Mesenchymal stem cell (in vitro differentiated cells and primary cell): ENCODE results near the gene FNBP1.

Experiments used
- DNase-seq: peaks from one replicate; pipeline ENCODE4 v3.0.0-alpha.2; 2013
- H2AFZ ChIP-seq: one replicate; pipeline ENCODE4 v1.6.1; 2013; ENCODE audit warnings: low read depth, mild to moderate bottlenecking, control low read depth, inconsistent platforms, low read length, moderate library complexity
- H2AK5ac ChIP-seq: 2 replicates; pipeline ENCODE4 v1.6.1; 2013; ENCODE audit warnings: low read length, moderate library complexity, mild to moderate bottlenecking, inconsistent platforms; ENCODE audit not compliant: severe bottlenecking
- H2BK120ac ChIP-seq: one replicate; pipeline ENCODE4 v1.6.1; 2013; ENCODE audit warnings: low read depth, mild to moderate bottlenecking, inconsistent platforms, low read length, moderate library complexity
- H2BK12ac ChIP-seq, 2 experiments: one replicate each; pipeline ENCODE4 v1.6.1; 2013; ENCODE audit warnings: inconsistent platforms in 2 of 2, low read length in 2 of 2, mild to moderate bottlenecking in 2 of 2, moderate library complexity in 2 of 2, control low read depth in 1 of 2
- H2BK15ac ChIP-seq: one replicate; pipeline ENCODE4 v1.6.1; 2013; ENCODE audit warnings: mild to moderate bottlenecking, low read depth, inconsistent platforms; ENCODE audit not compliant: poor library complexity, severe bottlenecking
- H2BK5ac ChIP-seq: 2 replicates; pipeline ENCODE4 v1.6.1; 2013; ENCODE audit warnings: low read depth, mild to moderate bottlenecking, low read length, control low read depth, inconsistent platforms; ENCODE audit not compliant: poor library complexity, severe bottlenecking
- H3K14ac ChIP-seq, 2 experiments: one replicate each; pipeline ENCODE4 v1.6.1; 2013; ENCODE audit warnings: inconsistent platforms in 2 of 2, low read length in 2 of 2, control low read depth in 1 of 2, mild to moderate bottlenecking in 1 of 2, moderate library complexity in 1 of 2
- H3K18ac ChIP-seq, 2 experiments: one replicate each; pipeline ENCODE4 v1.6.1; 2013; ENCODE audit warnings: inconsistent platforms in 2 of 2, low read length in 2 of 2, control low read depth in 1 of 2, low read depth in 1 of 2, mild to moderate bottlenecking in 1 of 2
- H3K23ac ChIP-seq, 2 experiments: one replicate each; pipeline ENCODE4 v1.6.1; 2013; ENCODE audit warnings: inconsistent platforms in 2 of 2, low read length in 2 of 2, mild to moderate bottlenecking in 2 of 2, moderate library complexity in 2 of 2, control low read depth in 1 of 2
- H3K27ac ChIP-seq: 2 replicates; pipeline ENCODE4 v1.5.1; 2013; ENCODE audit warnings: mild to moderate bottlenecking, moderate library complexity, low read length, control low read depth, inconsistent platforms; ENCODE audit not compliant: poor library complexity, severe bottlenecking
- H3K27me3 ChIP-seq, 2 experiments: 2 replicates each; pipeline versions ENCODE4 v1.6.1 to v1.7.0; 2013; ENCODE audit warnings: low read length in 2 of 2, mild to moderate bottlenecking in 2 of 2, moderate library complexity in 2 of 2, control low read depth in 1 of 2, inconsistent platforms in 1 of 2; ENCODE audit not compliant: control insufficient read depth in 1 of 2, insufficient read depth in 1 of 2
- H3K36me3 ChIP-seq, 2 experiments: 2 replicates each; pipeline versions ENCODE4 v1.6.1 to v1.7.0; 2013; ENCODE audit warnings: low read length in 2 of 2, control low read depth in 1 of 2, inconsistent platforms in 1 of 2, low read depth in 1 of 2, mild to moderate bottlenecking in 1 of 2; ENCODE audit not compliant: insufficient read depth in 2 of 2, control insufficient read depth in 1 of 2
- H3K4ac ChIP-seq, 2 experiments: one replicate each; pipeline ENCODE4 v1.6.1; 2013; ENCODE audit warnings: inconsistent platforms in 2 of 2, low read length in 2 of 2, mild to moderate bottlenecking in 2 of 2, moderate library complexity in 2 of 2, control low read depth in 1 of 2, low read depth in 1 of 2
- H3K4me1 ChIP-seq: 2 replicates; pipeline ENCODE4 v1.6.1; 2013; ENCODE audit warnings: low read depth, low read length, control low read depth; ENCODE audit not compliant: control insufficient read depth, insufficient read depth
- H3K4me2 ChIP-seq: 2 replicates; pipeline ENCODE4 v1.6.1; 2013; ENCODE audit warnings: low read length, mild to moderate bottlenecking, inconsistent platforms; ENCODE audit not compliant: poor library complexity, severe bottlenecking
- H3K4me3 ChIP-seq, 2 experiments: 2 replicates each; pipeline versions ENCODE4 v1.5.1 to v1.7.0; 2013; ENCODE audit warnings: low read length in 2 of 2, mild to moderate bottlenecking in 2 of 2, control low read depth in 1 of 2, low read depth in 1 of 2; ENCODE audit not compliant: insufficient read depth in 1 of 2
- H3K79me1 ChIP-seq: replicated peaks from 2 replicates; pipeline ENCODE4 v1.6.1; 2013; ENCODE audit warnings: mild to moderate bottlenecking, control low read depth, low read length, inconsistent platforms; ENCODE audit not compliant: poor library complexity, severe bottlenecking
- H3K9ac ChIP-seq: 2 replicates; pipeline ENCODE4 v1.7.0; 2013; ENCODE audit warnings: mild to moderate bottlenecking, low read length, moderate library complexity
- H3K9me3 ChIP-seq: 2 replicates; pipeline ENCODE4 v1.7.0; 2013; ENCODE audit warnings: mild to moderate bottlenecking, low read length; ENCODE audit not compliant: control insufficient read depth
- H4K8ac ChIP-seq: one replicate; pipeline ENCODE4 v1.6.1; 2013; ENCODE audit warnings: inconsistent platforms, mild to moderate bottlenecking, low read length, moderate library complexity
- H4K91ac ChIP-seq: one replicate; pipeline ENCODE4 v1.6.1; 2013; ENCODE audit warnings: mild to moderate bottlenecking, low read length, inconsistent platforms
- WGBS: methylation state at CpG from one replicate; pipeline ENCODE4 v1.1.7; 2013; ENCODE audit warnings: mixed read lengths; 5-methylcytosine and 5-hydroxymethylcytosine counted together

The FNBP1 gene

GRCh38 chr9:129989740-129990139, 53.2 kb downstream of the FNBP1 start:
- no peak overlapping the region for H2BK12ac ChIP-seq
- no peak overlapping the region for H2BK5ac ChIP-seq
- H3K4me1 ChIP-seq = peaks cover 7% of the 10 kb centered on the region
- peak; percentile 71 for DNase-seq
- H2AFZ ChIP-seq = no peak overlapping the region
- H2BK120ac ChIP-seq = no peak overlapping the region
- H2AK5ac ChIP-seq = no peak overlapping the region
- H4K8ac ChIP-seq = no peak overlapping the region
- WGBS = 42% methylated on average over 7 of the region's 7 CpGs
- no peak overlapping the region for H4K91ac ChIP-seq
- H3K79me1 ChIP-seq = peaks cover 4% of the 10 kb centered on the region
- no peak overlapping the region for H3K4me2 ChIP-seq
- no peak overlapping the region for H3K4ac ChIP-seq
- peaks cover 0 to 5% of the 10 kb centered on the region in 2 experiments for H3K36me3 ChIP-seq
- H3K27ac ChIP-seq = no peak overlapping the region
- no peak overlapping the region for H3K4me3 ChIP-seq
- H3K9me3 ChIP-seq = no peaks in the 10 kb centered on the region
- H3K27me3 ChIP-seq = no peaks in the 10 kb centered on the region
- H2BK15ac ChIP-seq = no peak overlapping the region
- H3K18ac ChIP-seq = no peak overlapping the region
- H3K9ac ChIP-seq = no peak overlapping the region
- H3K14ac ChIP-seq = no peak overlapping the region
- H3K23ac ChIP-seq = no peak overlapping the region

- H3K36me3 ChIP-seq = peaks cover 0 to 5% of the 10 kb centered on the region in 2 experiments
- H3K23ac ChIP-seq = no peak overlapping the region
- H3K27me3 ChIP-seq = no peaks in the 10 kb centered on the region
- no peak overlapping the region for H2AFZ ChIP-seq
- H2BK15ac ChIP-seq = peak overlapping the region; percentile 63
- no peak overlapping the region for H3K14ac ChIP-seq
- H4K91ac ChIP-seq = no peak overlapping the region
- no peaks in the 10 kb centered on the region for H3K9me3 ChIP-seq
- H3K4me3 ChIP-seq = no peak overlapping the region
- H4K8ac ChIP-seq = no peak overlapping the region
- H2BK120ac ChIP-seq = no peak overlapping the region
- 96% methylated on average over 3 of the region's 3 CpGs for WGBS
- no peak overlapping the region for H2AK5ac ChIP-seq
- DNase-seq = no peak
- peaks cover 4% of the 10 kb centered on the region for H3K79me1 ChIP-seq
- H3K18ac ChIP-seq = peak overlapping the region in 1 of 2 experiments; percentile 34
- H3K27ac ChIP-seq = no peak overlapping the region
- H2BK12ac ChIP-seq = peak overlapping the region in 1 of 2 experiments; percentile 92
- H2BK5ac ChIP-seq = no peak overlapping the region
- H3K4me2 ChIP-seq = no peak overlapping the region
- peak overlapping the region in 1 of 2 experiments; percentile 18 for H3K4ac ChIP-seq
- H3K4me1 ChIP-seq = peaks cover 7% of the 10 kb centered on the region
- no peak overlapping the region for H3K9ac ChIP-seq
Observed at GRCh38 chr9:129989362-129989708, 53.7 kb downstream of the FNBP1 start.

GRCh38 chr9:129988607-129989361, 54.2 kb downstream of the FNBP1 start:
- no peak overlapping the region for H3K4me2 ChIP-seq
- 80% methylated on average over 9 of the region's 9 CpGs for WGBS
- H3K9ac ChIP-seq = no peak overlapping the region
- no peak overlapping the region for H3K14ac ChIP-seq
- peak overlapping the region in 1 of 2 experiments; percentile 18 for H3K4ac ChIP-seq
- no peak overlapping the region for H2BK5ac ChIP-seq
- peaks cover 0 to under 1% of the 10 kb centered on the region in 2 experiments for H3K36me3 ChIP-seq
- H3K27me3 ChIP-seq = no peaks in the 10 kb centered on the region
- no peak overlapping the region for H2AK5ac ChIP-seq
- H2AFZ ChIP-seq = no peak overlapping the region
- H3K9me3 ChIP-seq = no peaks in the 10 kb centered on the region
- H2BK15ac ChIP-seq = peak overlapping the region; percentile 63
- H3K4me1 ChIP-seq = peaks cover 7% of the 10 kb centered on the region
- H3K23ac ChIP-seq = no peak overlapping the region
- H2BK12ac ChIP-seq = peak overlapping the region in 1 of 2 experiments; percentile 92
- DNase-seq = peak; percentile 61
- H4K8ac ChIP-seq = no peak overlapping the region
- peaks cover 4% of the 10 kb centered on the region for H3K79me1 ChIP-seq
- H4K91ac ChIP-seq = no peak overlapping the region
- H3K27ac ChIP-seq = no peak overlapping the region
- peak overlapping the region in 1 of 2 experiments; percentile 34 for H3K18ac ChIP-seq
- no peak overlapping the region for H3K4me3 ChIP-seq
- H2BK120ac ChIP-seq = no peak overlapping the region

GRCh38 chr9:129987941-129988340, 55.0 kb downstream of the FNBP1 start:
- Histone ChIP-seq H3K4me3 (no peak overlapping the region), H3K27me3 (no peaks in the 10 kb centered on the region), H3K27ac (no peak overlapping the region), H2AK5ac (no peak overlapping the region), H4K8ac (no peak overlapping the region), H3K36me3 (no peaks in the 10 kb centered on the region), H3K23ac (no peak overlapping the region), H3K4ac (no peak overlapping the region), H2BK5ac (no peak overlapping the region), H3K79me1 (peaks cover 4% of the 10 kb centered on the region), H3K14ac (no peak overlapping the region), H2BK120ac (no peak overlapping the region), H2BK12ac (no peak overlapping the region), H4K91ac (no peak overlapping the region), H3K18ac (no peak overlapping the region), H3K4me2 (no peak overlapping the region), H3K9me3 (no peaks in the 10 kb centered on the region), H3K9ac (no peak overlapping the region), H2AFZ (no peak overlapping the region), H3K4me1 (peaks cover 7% of the 10 kb centered on the region), H2BK15ac (no peak overlapping the region)
- no peak for DNase-seq
- 89% methylated on average over 1 of the region's 1 CpG for WGBS
